Stomach smooth muscle (tissue), 2 donors: ENCODE measurements around the gene ZKSCAN1.

ENCODE experiments used
- H3K27ac ChIP-seq: one replicate; pipeline ENCODE4 v1.7.0; 2013; ENCODE audit warnings: mild to moderate bottlenecking, low read length, inconsistent platforms
- H3K27me3 ChIP-seq, 2 donors: one replicate each; pipeline ENCODE4 v1.7.0; 2013; ENCODE audit warnings: low read length in 2 of 2; ENCODE audit not compliant: insufficient read depth in 2 of 2, control insufficient read depth in 1 of 2
- H3K36me3 ChIP-seq, 2 donors: one replicate each; pipeline ENCODE4 v1.7.0; 2013; ENCODE audit warnings: low read length in 2 of 2; ENCODE audit not compliant: control insufficient read depth in 2 of 2, insufficient read depth in 2 of 2
- H3K4me1 ChIP-seq: one replicate; pipeline ENCODE4 v1.7.0; 2013; ENCODE audit warnings: low read length; ENCODE audit not compliant: control insufficient read depth, insufficient read depth
- H3K4me3 ChIP-seq, 2 donors: one replicate each; pipeline ENCODE4 v1.7.0; 2013; ENCODE audit warnings: low read length in 2 of 2
- H3K9ac ChIP-seq, 2 donors: one replicate each; pipeline ENCODE4 v1.7.0; 2013; ENCODE audit warnings: low read length in 2 of 2, mild to moderate bottlenecking in 1 of 2
- H3K9me3 ChIP-seq, 2 donors: one replicate each; pipeline ENCODE4 v1.7.0; 2013; ENCODE audit warnings: low read length in 2 of 2; ENCODE audit not compliant: control insufficient read depth in 2 of 2
- donor health status: healthy.
- donor health status: Pancreatic carcinoma.

ZKSCAN1 gene

GRCh38 chr7:100079024-100079560 lies 63.7 kb downstream of the ZKSCAN1 start:
- Histone ChIP-seq H3K27ac (no peak overlapping the region), H3K9me3 (no peaks in the 10 kb centered on the region), H3K36me3 (peaks cover 26 to 38% of the 10 kb centered on the region in 2 donors), H3K9ac (no peak overlapping the region), H3K4me3 (peak overlapping the region in 1 of 2 donors; percentile 9), H3K4me1 (peaks cover 27% of the 10 kb centered on the region), H3K27me3 (no peaks in the 10 kb centered on the region)

GRCh38 chr7:100080907-100081534 lies 65.6 kb downstream of the ZKSCAN1 start:
- peak overlapping the region; percentile 70 to 97 for H3K4me3 ChIP-seq
- H3K4me1 ChIP-seq = peaks cover 27% of the 10 kb centered on the region
- H3K27me3 ChIP-seq = no peaks in the 10 kb centered on the region
- peaks cover 9 to 22% of the 10 kb centered on the region in 2 donors for H3K36me3 ChIP-seq
- H3K27ac ChIP-seq = peak overlapping the region; percentile 67
- no peaks in the 10 kb centered on the region for H3K9me3 ChIP-seq
- peak overlapping the region; percentile 87 to 95 for H3K9ac ChIP-seq

GRCh38 chr7:100081535-100082102 lies 66.2 kb downstream of the ZKSCAN1 start, which contains the start of gene ZNF3:
Gene ZNF3 (minus strand): TSS chr7:100081723. CDS start chr7:100077357, 4,366 bp downstream.
- peaks cover 27% of the 10 kb centered on the region for H3K4me1 ChIP-seq
- peak within 1 kb of the TSS; percentile 67 for H3K27ac ChIP-seq
- peaks cover 7 to 21% of the 10 kb centered on the region in 2 donors for H3K36me3 ChIP-seq
- no peaks in the 10 kb centered on the region for H3K9me3 ChIP-seq
- H3K27me3 ChIP-seq = no peaks in the 10 kb centered on the region
- peak within 1 kb of the TSS; percentile 70 to 97 for H3K4me3 ChIP-seq
- peak within 1 kb of the TSS; percentile 87 to 95 for H3K9ac ChIP-seq

GRCh38 chr7:100082978-100083377 lies 67.6 kb downstream of the ZKSCAN1 start:
- peaks cover 0 to 14% of the 10 kb centered on the region in 2 donors for H3K36me3 ChIP-seq
- no peaks in the 10 kb centered on the region for H3K27me3 ChIP-seq
- H3K9me3 ChIP-seq = no peaks in the 10 kb centered on the region
- H3K9ac ChIP-seq = peak overlapping the region in 1 of 2 donors; percentile 36
- H3K27ac ChIP-seq = no peak overlapping the region
- peak overlapping the region in 1 of 2 donors; percentile 8 for H3K4me3 ChIP-seq
- H3K4me1 ChIP-seq = peaks cover 33% of the 10 kb centered on the region

- Histone ChIP-seq H3K27me3 (no peaks in the 10 kb centered on the region), H3K27ac (no peak overlapping the region), H3K4me1 (peaks cover 30% of the 10 kb centered on the region), H3K9me3 (no peaks in the 10 kb centered on the region), H3K36me3 (peaks cover 3% of the 10 kb centered on the region in 2 donors), H3K9ac (no peak overlapping the region), H3K4me3 (no peak overlapping the region)
Measured at GRCh38 chr7:100085515-100085914, 70.1 kb downstream of the ZKSCAN1 start.

GRCh38 chr7:100087055-100087750 lies 71.8 kb downstream of the ZKSCAN1 start:
- peaks cover 17 to 20% of the 10 kb centered on the region in 2 donors for H3K36me3 ChIP-seq
- no peak overlapping the region for H3K4me3 ChIP-seq
- H3K9me3 ChIP-seq = no peaks in the 10 kb centered on the region
- H3K9ac ChIP-seq = no peak overlapping the region
- peaks cover 24% of the 10 kb centered on the region for H3K4me1 ChIP-seq
- no peaks in the 10 kb centered on the region for H3K27me3 ChIP-seq
- H3K27ac ChIP-seq = peak overlapping the region; percentile 80

GRCh38 chr7:100088095-100088620 lies 72.8 kb downstream of the ZKSCAN1 start:
- H3K9me3 ChIP-seq = no peaks in the 10 kb centered on the region
- peak overlapping the region; percentile 80 for H3K27ac ChIP-seq
- peak overlapping the region; percentile 84 to 89 for H3K9ac ChIP-seq
- H3K36me3 ChIP-seq = peaks cover 26 to 27% of the 10 kb centered on the region in 2 donors
- no peaks in the 10 kb centered on the region for H3K27me3 ChIP-seq
- peaks cover 24% of the 10 kb centered on the region for H3K4me1 ChIP-seq
- peak overlapping the region; percentile 65 to 94 for H3K4me3 ChIP-seq

- no peaks in the 10 kb centered on the region for H3K27me3 ChIP-seq
- H3K4me1 ChIP-seq = peaks cover 31% of the 10 kb centered on the region
- H3K4me3 ChIP-seq = peak within 1 kb of the TSS; percentile 89 to 94
- H3K27ac ChIP-seq = peak within 1 kb of the TSS; percentile 80
- peaks cover 27 to 34% of the 10 kb centered on the region in 2 donors for H3K36me3 ChIP-seq
- no peaks in the 10 kb centered on the region for H3K9me3 ChIP-seq
- H3K9ac ChIP-seq = peak within 1 kb of the TSS; percentile 87 to 89
Measured at GRCh38 chr7:100088621-100089457, 73.4 kb downstream of the ZKSCAN1 start, which contains the start of gene COPS6. Gene COPS6 (plus strand): TSS chr7:100088969. CDS start chr7:100088991, 22 bp downstream.

- H3K36me3 ChIP-seq = peaks cover 27 to 38% of the 10 kb centered on the region in 2 donors
- H3K9me3 ChIP-seq = no peaks in the 10 kb centered on the region
- H3K27me3 ChIP-seq = no peaks in the 10 kb centered on the region
- H3K9ac ChIP-seq = peak overlapping the region; percentile 87 to 89
- H3K4me1 ChIP-seq = peaks cover 36% of the 10 kb centered on the region
- H3K27ac ChIP-seq = peak overlapping the region; percentile 80
- H3K4me3 ChIP-seq = peak overlapping the region; percentile 89 to 94
Measured at GRCh38 chr7:100089458-100090196, 74.2 kb downstream of the ZKSCAN1 start.
